Fibroblast of villous mesenchyme (primary cell): ENCODE results near the gene MRPS31. TPM values are rescaled to one million over a fixed set of nuclear protein-coding genes. Genes with fewer than 3 reads are reported as not detected.

Experiments
- DNase-seq: peaks from one replicate; pipeline ENCODE4 v3.0.0-alpha.2; 2010; ENCODE audit warnings: low read depth
- H3K4me3 ChIP-seq: 2 replicates; pipeline ENCODE4 v1.5.1; 2011; ENCODE audit warnings: low read depth, mild to moderate bottlenecking, low read length
- CTCF ChIP-seq: IDR thresholded peaks from 2 replicates; pipeline ENCODE4 v1.5.1; 2012; ENCODE audit warnings: low read depth, mild to moderate bottlenecking, low read length; ENCODE audit not compliant: insufficient read depth
- total RNA-seq: library from RNA; depleted of rRNA; stranded (reverse); fragments of >200 nt; gene quantifications from 2 replicates; pipeline ENCODE4 v1.2.3, GENCODE V29; 2012

MRPS31 gene
- total RNA-seq, 1 donor = 18.1 TPM

DNA sequence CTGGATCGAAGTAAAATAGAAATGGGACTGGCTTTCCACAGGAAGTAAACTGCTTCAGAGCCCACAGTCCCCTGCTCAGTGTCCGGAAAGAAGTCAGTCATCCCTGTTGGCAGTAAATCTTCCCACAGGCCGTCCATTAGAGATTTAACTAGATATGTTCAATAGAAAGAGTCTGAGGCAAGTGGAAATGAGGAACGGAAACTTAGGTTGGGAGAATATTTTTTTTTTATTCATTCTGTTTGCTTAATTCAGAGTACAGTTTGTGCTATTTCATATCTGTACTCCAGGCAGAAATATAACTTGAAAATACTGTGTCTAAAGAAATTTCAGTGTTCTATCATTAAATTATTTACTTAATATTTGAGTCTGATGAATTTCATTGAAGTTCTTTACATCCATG, 41.1 kb upstream of the MRPS31 start:
- DNase-seq = no peak
- H3K4me3 ChIP-seq = no peak overlapping the region
- no peak for TF ChIP-seq CTCF

GRCh38 chr13:40809471-40809870, 38.5 kb upstream of the MRPS31 start:
- no peak for DNase-seq
- H3K4me3 ChIP-seq = no peak overlapping the region

GRCh38 chr13:40806241-40806640, 35.3 kb upstream of the MRPS31 start:
- TF ChIP-seq CTCF = no peak
- H3K4me3 ChIP-seq = no peak overlapping the region
- DNase-seq = no peak

More at GRCh38 chr13:40809471-40809870, 38.5 kb upstream of the MRPS31 start:
- TF ChIP-seq CTCF = no peak

DNA sequence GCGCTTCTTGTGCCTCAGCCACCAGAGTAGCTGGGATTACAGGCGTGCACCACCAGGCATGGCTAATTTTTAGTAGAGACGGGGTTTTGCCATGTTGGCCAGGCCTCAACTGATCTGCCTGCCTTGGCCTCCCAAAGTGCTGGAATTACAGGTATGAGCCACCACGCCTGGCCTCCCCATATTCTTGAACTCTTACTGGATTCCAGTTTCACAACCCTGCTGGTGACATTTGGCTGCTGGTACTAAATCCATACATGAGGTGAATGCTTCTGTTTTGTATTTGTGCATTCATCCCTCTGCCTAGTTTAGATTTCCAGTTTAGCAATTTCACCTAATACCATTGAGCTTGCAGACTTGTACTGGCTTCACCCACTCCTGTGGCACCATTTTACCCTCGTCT, 32.3 kb upstream of the MRPS31 start:
- no peak overlapping the region for H3K4me3 ChIP-seq
- TF ChIP-seq CTCF = no peak
- DNase-seq = no peak

DNA sequence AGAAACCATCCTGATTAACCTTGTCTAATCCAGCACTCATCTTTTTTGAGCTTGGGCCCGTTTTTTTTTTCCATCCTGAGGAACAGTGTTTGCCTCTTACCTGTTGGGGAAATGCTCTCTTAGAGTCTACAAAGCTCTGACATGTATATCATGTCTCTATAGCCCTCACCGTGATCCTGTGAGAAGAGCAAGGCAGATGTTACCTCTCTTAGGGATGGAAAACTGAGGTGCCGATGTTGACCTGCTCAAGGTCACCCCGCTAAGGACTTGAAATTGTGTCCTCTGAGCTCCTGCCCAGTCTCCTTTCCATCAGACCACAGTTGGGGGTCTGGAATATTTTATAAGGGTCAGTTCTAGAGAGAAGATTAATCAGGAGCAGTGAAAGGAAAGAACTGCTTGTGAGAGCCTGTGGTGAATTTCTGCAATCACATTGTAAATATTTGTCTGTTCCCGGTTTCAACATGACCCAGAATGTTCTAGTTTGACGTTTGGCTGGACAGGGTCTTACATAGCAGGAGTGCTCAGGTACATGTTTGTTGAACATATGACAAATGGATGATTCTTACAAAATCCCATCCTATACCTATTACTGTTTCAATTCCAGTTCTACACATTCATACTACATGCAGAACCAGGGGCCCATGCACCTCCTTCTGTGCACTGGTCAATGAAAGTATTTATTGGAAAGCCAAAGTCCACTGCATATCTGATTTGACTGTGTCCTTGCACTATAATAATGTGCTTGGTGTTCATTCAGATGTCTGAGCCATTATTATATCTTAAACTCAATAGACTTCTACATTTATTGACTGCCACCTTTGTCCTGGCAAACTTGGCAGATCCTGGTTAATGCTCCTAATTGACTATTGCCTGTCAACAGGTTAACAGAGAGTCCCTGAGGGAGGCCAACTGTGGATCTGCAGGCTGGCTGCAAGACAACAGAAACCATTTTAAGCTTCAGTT, 30.5 kb upstream of the MRPS31 start:
- H3K4me3 ChIP-seq = no peak overlapping the region
- TF ChIP-seq CTCF = no peak
- DNase-seq = no peak

DNA sequence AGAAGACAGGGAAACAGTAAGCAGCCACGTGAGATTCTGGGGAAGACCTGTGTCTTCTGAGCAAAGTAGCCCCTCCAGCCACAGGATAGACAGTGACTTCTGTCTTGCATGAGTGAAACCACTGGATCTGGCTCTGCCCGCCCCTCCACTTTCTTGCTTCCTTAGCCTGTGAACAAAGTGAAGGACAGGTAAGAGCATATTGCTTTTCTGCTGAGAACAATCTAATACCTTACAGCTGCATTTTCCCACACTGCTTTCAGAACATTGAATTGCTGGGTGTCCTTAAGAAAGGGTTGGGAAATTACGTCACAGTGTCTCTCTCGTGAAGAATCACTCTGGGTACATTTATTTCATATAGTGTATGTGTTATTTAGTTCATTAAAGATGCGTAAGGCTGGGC, 29.6 kb upstream of the MRPS31 start:
- no peak overlapping the region for H3K4me3 ChIP-seq
- TF ChIP-seq CTCF = no peak
- DNase-seq = no peak
